GM21526 (cell line): ENCODE results near the gene PMM1.
"Not testable (repeated sequence)": the region's sequence is repeated elsewhere in the genome, so short reads cannot be mapped to it uniquely, and the experiment has no call there.

Source experiments
- ATAC-seq: cut with Tn5 transposase; IDR thresholded peaks from one replicate; pipeline ENCODE4 v1.9.1; 2021; ENCODE audit warnings: moderate library complexity; ENCODE audit not compliant: unreplicated experiment, low FRiP score

PMM1 gene

GRCh38 chr22:41597635-41597953, 8.0 kb upstream of the PMM1 start:
- no peak for ATAC-seq

- no peak for ATAC-seq
Observed at GRCh38 chr22:41596776-41597634, 7.4 kb upstream of the PMM1 start.

GRCh38 chr22:41595703-41596102, 6.1 kb upstream of the PMM1 start:
- no peak for ATAC-seq

GRCh38 chr22:41593336-41593960, 3.8 kb upstream of the PMM1 start:
- ATAC-seq = not testable (repeated sequence)

DNA sequence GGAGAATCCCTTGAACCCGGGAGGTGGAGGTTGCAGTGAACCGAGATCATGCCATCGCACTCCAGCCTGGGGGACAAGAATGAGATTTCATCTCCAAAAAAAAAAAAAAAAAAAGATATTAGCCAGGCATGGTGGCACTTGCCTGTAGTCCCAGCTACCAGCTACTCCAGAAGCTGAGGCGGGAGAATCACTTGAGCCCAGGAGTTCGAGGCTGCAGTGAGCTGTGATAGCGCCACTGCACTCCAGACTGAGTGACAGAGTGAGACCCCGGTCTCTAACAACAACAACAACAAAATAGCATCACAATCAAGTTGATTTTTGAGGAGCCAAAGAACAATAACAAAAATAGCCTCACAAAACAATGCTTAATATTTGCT, 2.3 kb downstream of the PMM1 start:
- ATAC-seq = no peak

DNA sequence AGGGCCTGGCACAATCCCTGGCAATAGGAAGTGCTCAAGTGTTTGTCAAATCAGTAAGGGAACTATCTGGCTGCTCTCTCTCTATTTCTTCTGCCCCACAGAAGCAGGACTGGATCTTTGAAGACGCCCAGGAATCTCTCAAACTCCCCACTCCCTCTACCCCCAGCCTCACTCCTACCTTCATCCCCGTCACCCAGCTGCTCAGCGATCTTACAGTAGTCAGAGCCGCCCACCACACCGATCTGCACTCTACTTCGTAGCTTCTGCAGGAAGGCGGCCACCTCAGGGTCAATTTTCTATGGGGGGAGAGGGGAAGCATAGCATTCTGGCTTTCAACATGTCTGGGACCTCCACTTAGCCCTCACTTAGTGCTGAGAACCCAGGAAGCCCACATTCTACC, 3.7 kb downstream of the PMM1 start:
- ATAC-seq = no peak

DNA sequence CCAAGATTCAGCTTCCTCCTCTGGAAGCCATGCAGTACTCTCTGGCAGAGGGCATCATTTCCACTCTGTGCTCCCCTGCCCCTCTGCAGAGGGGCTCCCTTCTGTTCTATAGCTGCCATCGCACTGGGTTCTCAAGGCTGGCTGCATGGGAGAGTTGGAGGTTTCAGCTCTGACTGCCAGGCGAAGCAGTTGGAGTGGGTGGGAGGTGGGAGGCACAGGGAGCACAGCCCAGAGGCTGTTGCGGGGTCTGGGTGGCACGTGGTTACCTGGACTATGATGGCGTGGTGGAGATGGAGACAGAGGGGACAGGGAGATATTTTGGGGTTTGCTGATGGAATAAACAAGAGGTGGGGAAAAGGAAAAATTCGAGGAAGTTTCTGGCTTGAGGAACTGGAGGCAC, 4.8 kb downstream of the PMM1 start:
- no peak for ATAC-seq

DNA sequence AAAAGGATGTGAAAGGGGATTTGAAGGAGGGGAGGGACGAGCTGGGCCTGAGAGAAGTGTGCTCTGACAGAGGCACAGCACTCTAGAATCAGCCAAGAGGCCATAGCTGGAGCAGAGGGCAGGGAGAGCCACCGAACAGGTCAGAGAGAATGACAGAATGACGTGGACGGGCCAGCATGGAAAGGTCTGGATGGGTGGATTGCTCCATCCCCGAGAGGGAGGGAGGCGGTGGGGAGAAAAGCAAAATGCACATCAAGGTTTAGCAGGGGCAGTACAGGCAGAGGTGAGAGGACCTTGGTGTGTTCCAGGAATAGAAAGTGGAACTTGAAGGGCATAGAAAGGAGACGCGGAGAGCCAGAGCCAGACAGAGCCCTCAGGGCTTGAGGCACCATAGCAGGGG, 6.9 kb downstream of the PMM1 start:
- no peak for ATAC-seq

- ATAC-seq = no peak
Observed at GRCh38 chr22:41579997-41580355, 9.7 kb downstream of the PMM1 start.

DNA sequence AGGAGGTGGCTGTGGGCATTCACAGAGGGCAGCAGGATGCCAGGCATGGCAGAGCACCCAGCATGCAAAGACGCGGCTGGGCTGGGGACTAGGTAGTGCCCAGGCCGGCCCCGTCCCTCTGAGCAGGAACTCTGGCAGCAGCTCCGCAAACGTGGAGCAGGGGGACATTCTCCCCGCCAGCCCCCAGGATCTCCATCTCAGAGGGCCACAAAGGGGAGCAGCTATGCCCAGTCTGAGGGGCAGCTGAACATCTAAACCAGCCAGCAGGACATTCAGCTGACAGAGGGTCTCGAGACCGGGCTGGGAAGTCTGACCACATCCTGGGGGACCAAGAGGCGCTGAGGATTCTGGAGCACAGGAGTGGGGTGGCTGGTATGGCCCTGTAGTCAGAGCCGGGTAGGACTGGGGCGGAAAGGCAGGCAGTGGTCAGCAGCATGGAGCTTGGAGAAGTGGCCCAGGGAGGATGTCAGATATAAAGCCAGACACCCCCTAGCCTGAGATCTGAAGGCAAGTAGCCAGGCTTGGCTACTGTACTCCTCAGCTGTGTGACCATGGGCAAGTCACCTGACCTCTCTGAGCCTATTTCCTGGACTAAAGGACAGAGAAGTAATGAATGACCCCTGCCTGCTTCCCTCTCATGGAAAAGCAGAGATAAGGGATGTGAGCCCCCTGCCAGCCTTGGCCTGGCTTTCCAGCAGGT, 10.2 kb downstream of the PMM1 start:
- no peak for ATAC-seq

- no peak for ATAC-seq
Observed at GRCh38 chr22:41578818-41579217, 10.8 kb downstream of the PMM1 start.

DNA sequence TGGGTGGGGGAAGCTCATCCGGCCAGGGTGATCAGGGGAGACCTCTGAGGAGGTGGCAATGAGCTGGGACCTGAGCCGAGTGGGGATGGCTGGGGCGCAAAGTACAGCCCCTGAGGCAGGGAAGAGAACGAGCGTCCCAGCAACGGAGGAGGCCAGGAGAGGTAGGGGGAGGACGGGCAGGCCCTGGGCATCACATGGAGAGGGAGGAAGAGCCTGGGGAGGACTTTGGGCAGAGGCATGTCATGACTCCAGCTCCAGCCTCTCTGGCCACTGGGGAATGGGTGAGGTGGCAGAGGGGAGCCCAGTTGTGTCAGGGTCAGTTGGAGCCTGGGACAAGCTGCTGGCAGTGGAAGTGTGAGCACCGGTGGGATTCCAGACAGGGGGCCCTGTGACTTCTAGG, 11.5 kb downstream of the PMM1 start:
- ATAC-seq = no peak

GRCh38 chr22:41576877-41577276, 12.8 kb downstream of the PMM1 start:
- no peak for ATAC-seq

DNA sequence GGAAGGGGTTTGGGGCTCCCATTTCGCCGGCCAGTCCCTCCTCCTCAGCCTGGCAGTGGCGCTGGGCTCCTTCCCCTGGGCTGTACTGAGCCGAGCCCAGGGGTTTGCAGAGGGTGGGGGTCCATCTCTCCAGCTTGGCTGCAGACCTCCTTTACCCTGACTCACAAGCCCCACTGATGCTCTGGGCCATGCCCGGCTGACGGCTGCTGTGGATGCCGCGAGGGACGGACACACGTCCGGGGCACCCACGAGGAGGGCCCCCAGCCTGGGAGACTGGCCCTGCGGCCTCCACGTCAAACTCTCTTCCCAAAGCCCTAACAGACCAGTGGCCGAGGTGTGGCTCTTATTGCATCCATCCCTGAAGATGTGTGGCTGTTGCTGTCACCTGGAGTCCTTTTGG, 14.1 kb downstream of the PMM1 start:
- no peak for ATAC-seq

DNA sequence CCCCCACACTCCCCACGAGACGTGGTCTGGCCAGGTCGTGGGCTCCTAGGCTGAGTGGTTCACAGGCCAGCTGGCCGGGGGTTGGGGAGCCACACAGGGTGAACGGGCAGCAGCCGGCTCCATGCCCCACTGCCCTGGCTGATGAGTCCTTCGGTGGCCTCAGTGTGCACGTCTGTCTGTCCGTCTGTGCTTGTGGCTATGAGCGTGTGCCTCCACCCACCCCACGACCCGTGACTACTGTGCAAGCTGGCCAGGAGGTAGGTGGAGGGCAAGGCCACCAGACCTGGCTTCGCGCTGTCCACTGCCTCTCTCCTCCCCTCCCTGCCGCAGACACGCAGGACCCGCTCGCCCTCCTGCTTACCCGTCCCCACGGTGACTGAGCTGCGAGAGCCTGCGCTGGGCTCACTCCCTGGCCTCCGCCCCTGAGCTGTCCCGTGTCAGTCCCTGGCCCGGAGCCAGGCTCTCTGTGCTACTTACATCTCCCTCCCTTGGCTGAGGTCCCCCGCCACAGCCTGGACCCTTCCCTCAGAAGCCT, 14.7 kb downstream of the PMM1 start:
- ATAC-seq = no peak

- ATAC-seq = no peak
Observed at GRCh38 chr22:41573677-41574076, 16.0 kb downstream of the PMM1 start.

DNA sequence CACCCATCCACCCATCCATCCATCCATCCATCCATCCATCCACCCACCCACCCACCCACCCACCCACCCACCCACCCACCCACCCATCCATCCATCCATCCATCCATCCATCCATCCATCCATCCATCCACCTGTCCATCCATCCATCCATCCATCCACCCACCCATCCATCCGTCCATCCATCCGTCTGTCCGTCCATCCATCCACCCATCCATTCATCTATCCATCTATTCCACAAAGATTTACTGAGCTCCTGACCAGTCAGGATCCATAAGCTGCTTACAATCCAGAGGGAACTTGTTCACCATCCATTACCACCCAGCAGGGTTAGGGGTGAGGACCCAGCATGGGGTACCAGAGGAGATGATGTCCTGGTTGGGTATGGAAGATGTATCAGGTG, 17.3 kb downstream of the PMM1 start:
- ATAC-seq = not testable (repeated sequence)

DNA sequence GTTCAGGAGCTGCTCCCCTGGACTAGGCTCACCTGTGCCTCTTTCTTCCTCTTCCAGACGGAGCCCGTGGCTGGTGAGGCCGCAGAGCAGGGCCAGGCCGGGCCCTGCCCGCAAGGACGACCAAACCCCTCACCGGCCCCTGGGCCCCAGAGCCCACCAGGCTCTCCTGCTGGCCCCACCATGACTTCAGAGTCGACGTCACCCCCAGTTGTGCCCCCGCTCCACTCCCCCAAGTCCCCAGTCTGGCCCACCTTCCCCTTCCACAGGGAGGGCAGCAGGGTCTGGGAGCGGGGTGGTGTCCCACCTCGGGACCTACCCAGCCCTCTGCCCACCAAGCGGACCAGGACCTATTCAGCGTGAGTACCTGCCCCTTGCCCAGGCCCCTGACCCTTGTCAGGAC, 17.9 kb downstream of the PMM1 start:
- no peak for ATAC-seq

- ATAC-seq = no peak
Observed at GRCh38 chr22:41570221-41570620, 19.4 kb downstream of the PMM1 start.

- no peak for ATAC-seq
Observed at GRCh38 chr22:41568811-41569210, 20.8 kb downstream of the PMM1 start.

GRCh38 chr22:41567512-41567768, 22.2 kb downstream of the PMM1 start:
- ATAC-seq = no peak
